HCT116 (cell line): ENCODE data around the gene STK17A. TPM values are rescaled to one million over a fixed set of nuclear protein-coding genes. Genes with fewer than 3 reads are reported as not detected.
"Not testable (repeated sequence)": the region's sequence is repeated elsewhere in the genome, so short reads cannot be mapped to it uniquely, and the experiment has no call there.

Experiments
- ATAC-seq: fragments of 200-7000 bp; cut with Tn5 transposase; 2 replicates; pipeline ENCODE4 v1.9.1; 2020; ENCODE audit warnings: mild to moderate bottlenecking, moderate library complexity
- BruUV-seq: library from RNA; stranded (reverse); fragments of 400-500 nt; replicated peaks from 2 replicates; lab custom pipeline; 2021; lab: Mats Ljungman, UMichigan
- CTCF ChIA-PET: fragments of 300-600 bp; sonication (Branson Sonifier 250); formaldehyde crosslinking; loops from one replicate; lab custom pipeline; 2021; ENCODE audit warnings: antibody characterized with exemption; lab: Charles Lee
- POLR2A ChIA-PET: fragments of 300-600, 350-600 bp; sonication (Branson Sonifier 250); formaldehyde crosslinking; loops from one replicate; lab custom pipeline; 2021; ENCODE audit warnings: antibody characterized with exemption; lab: Charles Lee
- RAD21 ChIA-PET, 2 experiments: fragments of 300-600 bp; sonication (Branson Sonifier 250); formaldehyde crosslinking; loops; one replicate each; lab custom pipeline; 2023; ENCODE audit warnings: low total read pairs in 2 of 2; ENCODE audit not compliant: uncharacterized antibody in 2 of 2, unreplicated experiment in 2 of 2, low non-redundant PET in 1 of 2; lab: Charles Lee
- DNase-seq: peaks from one replicate; pipeline ENCODE4 v3.0.0-alpha.2; 2010; ENCODE audit warnings: low read depth, low spot score
- H2AFZ ChIP-seq: fragments of 200-600 bp; shearing (Covaris generic), sonication (generic); 2 replicates; pipeline ENCODE4 v1.6.1; 2017; ENCODE audit warnings: low read depth, mixed run types, mixed read lengths, antibody characterized with exemption, low read length; ENCODE audit not compliant: poor library complexity, severe bottlenecking
- H3K27ac ChIP-seq: 2 replicates; pipeline ENCODE4 v1.5.1; 2012; ENCODE audit warnings: low read depth, low read length
- H3K27me3 ChIP-seq: fragments of 200-600 bp; sonication (generic); 2 replicates; pipeline ENCODE4 v1.6.1; 2016; ENCODE audit warnings: mixed run types, low read length, mixed read lengths; ENCODE audit not compliant: insufficient read depth
- H3K36me3 ChIP-seq, 2 experiments: fragments of 200-500 bp in 1 of 2; fragments of 200-600 bp in 1 of 2; sonication (Bioruptor generic) in 1 of 2; sonication (generic) in 1 of 2; 2 replicates each; pipeline versions ENCODE4 v1.5.1 to v1.6.1; 2014 to 2016; ENCODE audit warnings: low read length in 2 of 2, inconsistent platforms in 1 of 2, mixed read lengths in 1 of 2, mixed run types in 1 of 2; ENCODE audit not compliant: insufficient read depth in 2 of 2, control insufficient read depth in 1 of 2
- H3K4me1 ChIP-seq, 2 experiments: fragments of 200-600 bp in 1 of 2; sonication (generic) in 1 of 2; 2 replicates each; pipeline versions ENCODE4 v1.5.1 to v1.6.1; 2012 to 2017; ENCODE audit warnings: low read length in 2 of 2, inconsistent platforms in 1 of 2, mild to moderate bottlenecking in 1 of 2, mixed read lengths in 1 of 2, mixed run types in 1 of 2, moderate library complexity in 1 of 2; ENCODE audit not compliant: insufficient read depth in 2 of 2, control insufficient read depth in 1 of 2
- H3K4me2 ChIP-seq: fragments of 200-600 bp; sonication (generic); 2 replicates; pipeline ENCODE4 v1.6.1; 2017; ENCODE audit warnings: mixed run types, low read length, mixed read lengths
- H3K4me3 ChIP-seq, 2 experiments: fragments of 200-600 bp in 1 of 2; sonication (generic) in 1 of 2; replicated peaks in 1 of 2; 2 replicates each; pipeline ENCODE4 v1.5.1; 2011 to 2016; ENCODE audit warnings: low read length in 2 of 2, control low read depth in 1 of 2, low read depth in 1 of 2, mild to moderate bottlenecking in 1 of 2, mixed read lengths in 1 of 2, mixed run types in 1 of 2
- H3K79me2 ChIP-seq: fragments of 200-600 bp; sonication (generic); 2 replicates; pipeline ENCODE4 v1.6.1; 2017; ENCODE audit warnings: mild to moderate bottlenecking, mixed run types, low read length, moderate library complexity, mixed read lengths; ENCODE audit not compliant: insufficient read depth
- H3K9ac ChIP-seq: fragments of 200-600 bp; sonication (generic); 2 replicates; pipeline ENCODE4 v1.6.1; 2016; ENCODE audit warnings: low read length, mixed read lengths
- H3K9me2 ChIP-seq: fragments of 200-600 bp; sonication (generic), shearing (Covaris generic); 2 replicates; pipeline ENCODE4 v1.6.1; 2017; ENCODE audit warnings: mixed run types, mild to moderate bottlenecking, moderate library complexity; ENCODE audit not compliant: insufficient read depth
- H3K9me3 ChIP-seq, 2 experiments: fragments of 200-500 bp in 1 of 2; fragments of 200-600 bp in 1 of 2; sonication (Bioruptor generic) in 1 of 2; sonication (generic) in 1 of 2; 2 replicates each; pipeline ENCODE4 v1.6.1; 2014 to 2017; ENCODE audit warnings: low read length in 2 of 2, mixed read lengths in 2 of 2, inconsistent platforms in 1 of 2, low read depth in 1 of 2, mild to moderate bottlenecking in 1 of 2, mixed run types in 1 of 2, moderate library complexity in 1 of 2; ENCODE audit not compliant: control insufficient read depth in 1 of 2, insufficient read depth in 1 of 2
- H4K20me1 ChIP-seq: fragments of 200-600 bp; sonication (generic), shearing (Covaris generic); 2 replicates; pipeline ENCODE4 v1.6.1; 2017; ENCODE audit warnings: mixed run types, mild to moderate bottlenecking, moderate library complexity; ENCODE audit not compliant: insufficient read depth
- JUND ChIP-seq: IDR thresholded peaks from 2 replicates; pipeline ENCODE4 v1.6.1; 2012
- POLR2A ChIP-seq: IDR thresholded peaks from 2 replicates; pipeline ENCODE4 v1.7.0; 2011; ENCODE audit warnings: borderline replicate concordance; ENCODE audit not compliant: insufficient read depth, insufficient read length; ENCODE audit errors: extremely low read depth
- ZBTB33 ChIP-seq: IDR thresholded peaks from 2 replicates; pipeline ENCODE4 v1.6.1; 2011; ENCODE audit warnings: mild to moderate bottlenecking, low read length, moderate library complexity; ENCODE audit not compliant: insufficient replicate concordance; ENCODE audit errors: extremely low read depth
- intact Hi-C: fragments of 100-400 bp; cut with micrococcal nuclease; formaldehyde crosslinking; loops from 2 replicates; pipeline ENCODE4 v1.10.0; 2022
- total RNA-seq: library from RNA; stranded (reverse); gene quantifications from one replicate; pipeline ENCODE4 v1.2.1, GENCODE V29; 2021; ENCODE audit not compliant: unreplicated experiment

Gene STK17A
- total RNA-seq, 1 experiment from 2014 or later = 14.8 TPM

- no peak overlapping the region for H3K27ac ChIP-seq
- peaks cover 12% of the 10 kb centered on the region; the same call in 1 of the 2 replicates for H4K20me1 ChIP-seq
- H3K4me1 ChIP-seq = peaks cover 6 to 44% of the 10 kb centered on the region in 2 experiments; a peak in 3 of 4 replicates
- no peaks in the 10 kb centered on the region for H3K27me3 ChIP-seq
- no peak overlapping the region for H2AFZ ChIP-seq
- ChIA-PET RAD21 (no interaction called here), CTCF (no interaction called here), POLR2A (no interaction called here)
- intact Hi-C loops = no loop called here
- no peak overlapping the region for H3K9ac ChIP-seq
- no peaks in the 10 kb centered on the region for H3K36me3 ChIP-seq
- BruUV-seq = no TSS peak
- no peak overlapping the region for H3K4me2 ChIP-seq
- no peak for DNase-seq
- no peak overlapping the region for H3K4me3 ChIP-seq
- H3K9me3 ChIP-seq = peaks cover 0 to 4% of the 10 kb centered on the region in 2 experiments; a peak in 1 of 4 replicates
- no peaks in the 10 kb centered on the region for H3K9me2 ChIP-seq
- H3K79me2 ChIP-seq = peaks cover 99% of the 10 kb centered on the region
- ATAC-seq = no peak
- TF ChIP-seq ZBTB33 = no peak
- no peak for TF ChIP-seq POLR2A
- TF ChIP-seq JUND = no peak
These were observed 88.6 kb downstream of the STK17A start for GRCh38 chr7:43671521-43671920.

- H3K27ac ChIP-seq, H3K9ac ChIP-seq, H3K27me3 ChIP-seq, intact Hi-C loops, H3K4me2 ChIP-seq, DNase-seq, H2AFZ ChIP-seq, RAD21 ChIA-PET, H3K36me3 ChIP-seq, H3K4me3 ChIP-seq, H3K9me2 ChIP-seq, H4K20me1 ChIP-seq, ATAC-seq, BruUV-seq, H3K9me3 ChIP-seq: not testable (repeated sequence)
- CTCF ChIA-PET = interaction anchor here (1.4 kb wide), 1 partner anchor 91 kb away, joined by 3 read pairs; no protein-coding TSS in a partner anchor
- Histone ChIP-seq H3K4me1 (peaks cover 6 to 34% of the 10 kb centered on the region in 2 experiments; a peak in 3 of 4 replicates), H3K79me2 (peaks cover 99% of the 10 kb centered on the region)
- POLR2A ChIA-PET = interaction anchor here (1.3 kb wide), 1 partner anchor 91 kb away, joined by 7 read pairs; the partner anchor contains the start of gene STK17A
These were observed 90.5 kb downstream of the STK17A start for GRCh38 chr7:43673243-43673976.
